Measurements from ENCODE around the gene NKAPD1. TPM values are rescaled to one million over a fixed set of nuclear protein-coding genes. Genes with fewer than 3 reads are reported as not detected.

Gene NKAPD1
- total RNA-seq, 1 donor from 2014 or later: 29.6 TPM

- H3K4me3 Mint-ChIP-seq (ENCODE audit: low read depth): no peak overlapping the region
- H3K4me1 Mint-ChIP-seq (ENCODE audit: low read depth): no peaks in the 10 kb centered on the region
- peaks cover 11% of the 10 kb centered on the region for H3K36me3 Mint-ChIP-seq (ENCODE audit: insufficient read depth)
- H3K27ac Mint-ChIP-seq: no peak overlapping the region
- H3K9me3 Mint-ChIP-seq (ENCODE audit: low read depth): no peaks in the 10 kb centered on the region
- no peak for DNase-seq (ENCODE audit: low spot score, unreplicated experiment)
- no peak for TF ChIP-seq CTCF (IDR thresholded peaks at IDR 0.05; ENCODE audit: unreplicated experiment)
- no peaks in the 10 kb centered on the region for H3K27me3 Mint-ChIP-seq
These were observed 22.1 kb downstream of the NKAPD1 start for GRCh38 chr11:112096194-112096593.

- no peaks in the 10 kb centered on the region for H3K9me3 Mint-ChIP-seq (ENCODE audit: low read depth)
- H3K4me1 Mint-ChIP-seq (ENCODE audit: low read depth): no peaks in the 10 kb centered on the region
- H3K36me3 Mint-ChIP-seq (ENCODE audit: insufficient read depth): peaks cover 2% of the 10 kb centered on the region
- no peak overlapping the region for H3K4me3 Mint-ChIP-seq (ENCODE audit: low read depth)
- no peaks in the 10 kb centered on the region for H3K27me3 Mint-ChIP-seq
- no peak for TF ChIP-seq CTCF (IDR thresholded peaks at IDR 0.05; ENCODE audit: unreplicated experiment)
- no peak for DNase-seq (ENCODE audit: low spot score, unreplicated experiment)
- no peak overlapping the region for H3K27ac Mint-ChIP-seq
These were observed 23.8 kb downstream of the NKAPD1 start for GRCh38 chr11:112097734-112098528.

- no peak overlapping the region for H3K27ac Mint-ChIP-seq
- no peaks in the 10 kb centered on the region for H3K9me3 Mint-ChIP-seq (ENCODE audit: low read depth)
- DNase-seq (ENCODE audit: low spot score, unreplicated experiment): no peak
- TF ChIP-seq CTCF (IDR thresholded peaks at IDR 0.05; ENCODE audit: unreplicated experiment): no peak
- no peaks in the 10 kb centered on the region for H3K36me3 Mint-ChIP-seq (ENCODE audit: insufficient read depth)
- no peak overlapping the region for H3K4me3 Mint-ChIP-seq (ENCODE audit: low read depth)
- no peaks in the 10 kb centered on the region for H3K27me3 Mint-ChIP-seq
- no peaks in the 10 kb centered on the region for H3K4me1 Mint-ChIP-seq (ENCODE audit: low read depth)
These were observed 26.4 kb downstream of the NKAPD1 start for GRCh38 chr11:112100462-112100861.

- no peaks in the 10 kb centered on the region for H3K27me3 Mint-ChIP-seq
- DNase-seq (ENCODE audit: low spot score, unreplicated experiment): no peak
- H3K4me3 Mint-ChIP-seq (ENCODE audit: low read depth): no peak overlapping the region
- no peak overlapping the region for H3K27ac Mint-ChIP-seq
- H3K9me3 Mint-ChIP-seq (ENCODE audit: low read depth): no peaks in the 10 kb centered on the region
- no peak for TF ChIP-seq CTCF (IDR thresholded peaks at IDR 0.05; ENCODE audit: unreplicated experiment)
- H3K4me1 Mint-ChIP-seq (ENCODE audit: low read depth): no peaks in the 10 kb centered on the region
- no peaks in the 10 kb centered on the region for H3K36me3 Mint-ChIP-seq (ENCODE audit: insufficient read depth)
These were observed 29.3 kb downstream of the NKAPD1 start for GRCh38 chr11:112103446-112103845.

- H3K27me3 Mint-ChIP-seq: no peaks in the 10 kb centered on the region
- peaks cover 7% of the 10 kb centered on the region for H3K9me3 Mint-ChIP-seq (ENCODE audit: low read depth)
- peaks cover 2% of the 10 kb centered on the region for H3K36me3 Mint-ChIP-seq (ENCODE audit: insufficient read depth)
- no peaks in the 10 kb centered on the region for H3K4me1 Mint-ChIP-seq (ENCODE audit: low read depth)
- no peak overlapping the region for H3K27ac Mint-ChIP-seq
- no peak for DNase-seq (ENCODE audit: low spot score, unreplicated experiment)
- TF ChIP-seq CTCF (IDR thresholded peaks at IDR 0.05; ENCODE audit: unreplicated experiment): no peak
- H3K4me3 Mint-ChIP-seq (ENCODE audit: low read depth): no peak overlapping the region
These were observed 32.0 kb downstream of the NKAPD1 start for GRCh38 chr11:112106070-112106469.
